Psoas muscle (tissue), 8 donors: ENCODE results near the gene GLI3. TPM values are rescaled to one million over a fixed set of nuclear protein-coding genes. Genes with fewer than 3 reads are reported as not detected.

ENCODE experiments used
- ATAC-seq, 4 donors: fragments of 200-7000 bp; cut with Tn5 transposase; one replicate each; pipeline ENCODE4 v1.9.1; 2020; ENCODE audit warnings: moderate library complexity in 3 of 4, mild to moderate bottlenecking in 2 of 4
- DNase-seq, 2 donors: peaks; one replicate each; pipeline ENCODE4 v3.0.0-alpha.2; 2020
- H3K27ac ChIP-seq: fragments of 200-600 bp; one replicate; pipeline ENCODE4 v1.8.0; 2022
- H3K27me3 ChIP-seq, 3 donors: fragments of 200-600 bp in 1 of 3; one replicate each; pipeline versions ENCODE4 v1.6.1 to v1.8.0; 2013 to 2022; ENCODE audit warnings: low read length in 2 of 3, mild to moderate bottlenecking in 2 of 3, moderate library complexity in 1 of 3; ENCODE audit not compliant: insufficient read depth in 3 of 3
- H3K36me3 ChIP-seq, 2 donors: fragments of 200-600 bp in 1 of 2; one replicate each; pipeline versions ENCODE4 v1.6.1 to v1.8.0; 2013 to 2022; ENCODE audit warnings: low read depth in 1 of 2, mild to moderate bottlenecking in 1 of 2, moderate library complexity in 1 of 2; ENCODE audit not compliant: insufficient read depth in 1 of 2
- H3K4me1 ChIP-seq: fragments of 200-600 bp; one replicate; pipeline ENCODE4 v1.8.0; 2022
- H3K4me3 ChIP-seq: fragments of 200-600 bp; one replicate; pipeline ENCODE4 v1.8.0; 2022; ENCODE audit warnings: mild to moderate bottlenecking
- H3K9me3 ChIP-seq: fragments of 200-600 bp; one replicate; pipeline ENCODE4 v1.8.0; 2022
- CTCF ChIP-seq: fragments of 200-600 bp; IDR thresholded peaks from one replicate; pipeline ENCODE4 v1.8.0; 2022; ENCODE audit warnings: antibody characterized with exemption
- WGBS, 3 donors: extraction: QIAGEN DNeasy Blood & Tissue Kit; methylation state at CpG; one replicate each; pipeline versions ENCODE4 v1.1.6 to v1.1.7; 2013; 5-methylcytosine and 5-hydroxymethylcytosine counted together
- intact Hi-C, 2 donors: fragments of 100-400 bp; cut with DNase I; formaldehyde crosslinking; loops; one replicate each; pipeline versions ENCODE4 v1.11.0 to v1.14.2; 2022
- polyA plus RNA-seq, 3 donors: library from polyadenylated mRNA; stranded (reverse); fragments of 200-250 nt; gene quantifications; one replicate each; pipeline ENCODE4 v1.2.3, GENCODE V29; 2013
- total RNA-seq, 4 donors: library from RNA; stranded (reverse); fragmentation: NEBNext Ultra II Directional in 2 of 4; extraction: Animal tissue kit (Norgen Biotek cat#: 25700) in 2 of 4; gene quantifications; one replicate each; pipeline versions ENCODE4 v1.2.1 to v1.2.4, GENCODE V29; 2021 to 2023
- donor health status: healthy with polysubstance abuse.
- donor health status: DM: no; HTN: no; CAD: no; lungs with moderate emphysema.
- donor health status: Bipolar disorder and iron deficiency.
- donor health status: healthy.
- donor health status: DM: yes; HTN: yes; CAD: no.
- donor health status: DM: no; HTN: no; CAD: no.
- donor health status: DM: no; HTN: no; CAD: no.
- donor health status: DM: yes; HTN: yes; CAD: no.

The GLI3 gene
- total and polyA plus RNA-seq, 7 donors = 0.24 to 4.9 (median 3.2) TPM

- H3K27me3 ChIP-seq = no peaks in the 10 kb centered on the region
- WGBS, 3 donors = 88 to 94% (median 88%) methylated on average over 8 of the region's 8 CpGs
- TF ChIP-seq CTCF = no peak
- no peaks in the 10 kb centered on the region for H3K36me3 ChIP-seq
- no peaks in the 10 kb centered on the region for H3K9me3 ChIP-seq
- ATAC-seq = no peak
- no peak overlapping the region for H3K27ac ChIP-seq
- H3K4me3 ChIP-seq = no peak overlapping the region
- DNase-seq = no peak
- intact Hi-C loops = no loop called here
- no peaks in the 10 kb centered on the region for H3K4me1 ChIP-seq
These were observed 197.1 kb downstream of the GLI3 start for GRCh38 chr7:42039921-42040320.

DNA sequence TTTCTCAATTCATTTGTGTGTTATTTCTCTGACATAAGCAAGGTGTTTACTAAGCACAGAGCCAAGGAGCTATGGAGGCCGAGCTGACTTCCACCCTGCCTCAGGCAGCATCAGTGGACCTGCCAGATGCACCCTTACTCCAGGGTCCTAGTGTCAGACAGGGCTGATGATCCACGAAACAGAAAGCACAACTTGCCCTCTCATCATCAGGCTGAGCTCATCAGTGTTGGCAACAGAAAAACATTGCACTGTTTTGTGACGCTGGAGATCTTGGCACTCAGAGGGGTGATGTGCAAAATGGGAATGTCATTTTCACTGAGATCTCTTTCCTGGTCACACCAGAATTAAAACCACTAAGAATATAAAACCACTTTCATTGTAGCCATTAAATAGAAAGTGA is 201.8 kb downstream of the GLI3 start:
- WGBS, 3 donors = 40 to 61% (median 41%) methylated on average over 3 of the region's 3 CpGs
- no peaks in the 10 kb centered on the region for H3K4me1 ChIP-seq
- no peak for TF ChIP-seq CTCF
- ATAC-seq (peak in 1 of 4 donors; percentile 42), DNase-seq (peak in 1 of 2 donors; percentile 20)
- H3K9me3 ChIP-seq = no peaks in the 10 kb centered on the region
- H3K27me3 ChIP-seq = no peaks in the 10 kb centered on the region
- no peak overlapping the region for H3K27ac ChIP-seq
- intact Hi-C loops = no loop called here
- no peaks in the 10 kb centered on the region for H3K36me3 ChIP-seq
- H3K4me3 ChIP-seq = no peak overlapping the region

DNA sequence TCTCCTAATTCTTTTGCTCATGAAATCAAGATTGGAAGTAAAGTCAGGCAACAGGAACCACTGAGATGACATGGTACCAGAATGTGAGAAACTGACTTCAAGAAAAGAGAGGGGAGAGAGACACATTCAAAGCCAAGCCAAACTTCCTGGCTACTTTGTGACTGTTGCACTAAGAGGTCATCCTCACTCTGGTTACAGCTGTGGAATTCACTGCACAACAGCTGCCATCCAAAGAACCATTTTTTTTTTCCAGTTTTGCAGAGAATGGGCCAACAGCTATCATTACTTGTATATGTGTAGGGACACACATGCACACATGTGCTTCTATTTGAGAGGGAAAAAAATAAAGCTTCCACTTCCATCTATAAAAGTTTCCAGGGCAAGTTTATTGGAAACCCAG is 203.5 kb downstream of the GLI3 start:
- DNase-seq (no peak), ATAC-seq (no peak)
- Histone ChIP-seq H3K9me3 (no peaks in the 10 kb centered on the region), H3K27ac (no peak overlapping the region), H3K27me3 (no peaks in the 10 kb centered on the region), H3K36me3 (no peaks in the 10 kb centered on the region), H3K4me1 (no peaks in the 10 kb centered on the region), H3K4me3 (no peak overlapping the region)
- TF ChIP-seq CTCF = no peak
- intact Hi-C loops = no loop called here

- Histone ChIP-seq H3K9me3 (no peaks in the 10 kb centered on the region), H3K4me1 (no peaks in the 10 kb centered on the region), H3K4me3 (no peak overlapping the region), H3K27me3 (no peaks in the 10 kb centered on the region), H3K27ac (no peak overlapping the region), H3K36me3 (peaks cover 0 to 13% of the 10 kb centered on the region in 2 donors)
- no peak for DNase-seq
- no peak for ATAC-seq
- no peak for TF ChIP-seq CTCF
- WGBS, 3 donors = 81 to 88% (median 88%) methylated on average over 6 of the region's 6 CpGs
- intact Hi-C loops = no loop called here
These were observed 207.6 kb downstream of the GLI3 start for GRCh38 chr7:42029405-42029804.

- Histone ChIP-seq H3K4me3 (no peak overlapping the region), H3K27me3 (no peaks in the 10 kb centered on the region), H3K36me3 (peaks cover 0 to 13% of the 10 kb centered on the region in 2 donors), H3K4me1 (no peaks in the 10 kb centered on the region), H3K27ac (no peak overlapping the region), H3K9me3 (no peaks in the 10 kb centered on the region)
- DNase-seq (no peak), ATAC-seq (no peak)
- TF ChIP-seq CTCF = no peak
- 79 to 84% (median 84%) methylated on average over 3 of the region's 3 CpGs for WGBS, 3 donors
- intact Hi-C loops = no loop called here
These were observed 209.5 kb downstream of the GLI3 start for GRCh38 chr7:42027521-42027920.
